HCT116 (cell line): Measurements from ENCODE around the gene MAOB. TPM values are rescaled to one million over a fixed set of nuclear protein-coding genes. Genes with fewer than 3 reads are reported as not detected.

Source experiments
- ATAC-seq: fragments of 200-7000 bp; cut with Tn5 transposase; 2 replicates; pipeline ENCODE4 v1.9.1; 2020; ENCODE audit warnings: mild to moderate bottlenecking, moderate library complexity
- BruUV-seq: library from RNA; stranded (reverse); fragments of 400-500 nt; replicated peaks from 2 replicates; lab custom pipeline; 2021; lab: Mats Ljungman, UMichigan
- CTCF ChIA-PET: fragments of 300-600 bp; sonication (Branson Sonifier 250); formaldehyde crosslinking; loops from one replicate; lab custom pipeline; 2021; ENCODE audit warnings: antibody characterized with exemption; lab: Charles Lee
- POLR2A ChIA-PET: fragments of 300-600, 350-600 bp; sonication (Branson Sonifier 250); formaldehyde crosslinking; loops from one replicate; lab custom pipeline; 2021; ENCODE audit warnings: antibody characterized with exemption; lab: Charles Lee
- RAD21 ChIA-PET, 2 experiments: fragments of 300-600 bp; sonication (Branson Sonifier 250); formaldehyde crosslinking; loops; one replicate each; lab custom pipeline; 2023; ENCODE audit warnings: low total read pairs in 2 of 2; ENCODE audit not compliant: uncharacterized antibody in 2 of 2, unreplicated experiment in 2 of 2, low non-redundant PET in 1 of 2; lab: Charles Lee
- DNase-seq: peaks from one replicate; pipeline ENCODE4 v3.0.0-alpha.2; 2010; ENCODE audit warnings: low read depth, low spot score
- H2AFZ ChIP-seq: fragments of 200-600 bp; shearing (Covaris generic), sonication (generic); 2 replicates; pipeline ENCODE4 v1.6.1; 2017; ENCODE audit warnings: low read depth, mixed run types, mixed read lengths, antibody characterized with exemption, low read length; ENCODE audit not compliant: poor library complexity, severe bottlenecking
- H3K27ac ChIP-seq: 2 replicates; pipeline ENCODE4 v1.5.1; 2012; ENCODE audit warnings: low read depth, low read length
- H3K27me3 ChIP-seq: fragments of 200-600 bp; sonication (generic); 2 replicates; pipeline ENCODE4 v1.6.1; 2016; ENCODE audit warnings: mixed run types, low read length, mixed read lengths; ENCODE audit not compliant: insufficient read depth
- H3K36me3 ChIP-seq, 2 experiments: fragments of 200-500 bp in 1 of 2; fragments of 200-600 bp in 1 of 2; sonication (Bioruptor generic) in 1 of 2; sonication (generic) in 1 of 2; 2 replicates each; pipeline versions ENCODE4 v1.5.1 to v1.6.1; 2014 to 2016; ENCODE audit warnings: low read length in 2 of 2, inconsistent platforms in 1 of 2, mixed read lengths in 1 of 2, mixed run types in 1 of 2; ENCODE audit not compliant: insufficient read depth in 2 of 2, control insufficient read depth in 1 of 2
- H3K4me1 ChIP-seq, 2 experiments: fragments of 200-600 bp in 1 of 2; sonication (generic) in 1 of 2; 2 replicates each; pipeline versions ENCODE4 v1.5.1 to v1.6.1; 2012 to 2017; ENCODE audit warnings: low read length in 2 of 2, inconsistent platforms in 1 of 2, mild to moderate bottlenecking in 1 of 2, mixed read lengths in 1 of 2, mixed run types in 1 of 2, moderate library complexity in 1 of 2; ENCODE audit not compliant: insufficient read depth in 2 of 2, control insufficient read depth in 1 of 2
- H3K4me2 ChIP-seq: fragments of 200-600 bp; sonication (generic); 2 replicates; pipeline ENCODE4 v1.6.1; 2017; ENCODE audit warnings: mixed run types, low read length, mixed read lengths
- H3K4me3 ChIP-seq, 2 experiments: fragments of 200-600 bp in 1 of 2; sonication (generic) in 1 of 2; replicated peaks in 1 of 2; 2 replicates each; pipeline ENCODE4 v1.5.1; 2011 to 2016; ENCODE audit warnings: low read length in 2 of 2, control low read depth in 1 of 2, low read depth in 1 of 2, mild to moderate bottlenecking in 1 of 2, mixed read lengths in 1 of 2, mixed run types in 1 of 2
- H3K79me2 ChIP-seq: fragments of 200-600 bp; sonication (generic); 2 replicates; pipeline ENCODE4 v1.6.1; 2017; ENCODE audit warnings: mild to moderate bottlenecking, mixed run types, low read length, moderate library complexity, mixed read lengths; ENCODE audit not compliant: insufficient read depth
- H3K9ac ChIP-seq: fragments of 200-600 bp; sonication (generic); 2 replicates; pipeline ENCODE4 v1.6.1; 2016; ENCODE audit warnings: low read length, mixed read lengths
- H3K9me2 ChIP-seq: fragments of 200-600 bp; sonication (generic), shearing (Covaris generic); 2 replicates; pipeline ENCODE4 v1.6.1; 2017; ENCODE audit warnings: mixed run types, mild to moderate bottlenecking, moderate library complexity; ENCODE audit not compliant: insufficient read depth
- H3K9me3 ChIP-seq, 2 experiments: fragments of 200-500 bp in 1 of 2; fragments of 200-600 bp in 1 of 2; sonication (Bioruptor generic) in 1 of 2; sonication (generic) in 1 of 2; 2 replicates each; pipeline ENCODE4 v1.6.1; 2014 to 2017; ENCODE audit warnings: low read length in 2 of 2, mixed read lengths in 2 of 2, inconsistent platforms in 1 of 2, low read depth in 1 of 2, mild to moderate bottlenecking in 1 of 2, mixed run types in 1 of 2, moderate library complexity in 1 of 2; ENCODE audit not compliant: control insufficient read depth in 1 of 2, insufficient read depth in 1 of 2
- H4K20me1 ChIP-seq: fragments of 200-600 bp; sonication (generic), shearing (Covaris generic); 2 replicates; pipeline ENCODE4 v1.6.1; 2017; ENCODE audit warnings: mixed run types, mild to moderate bottlenecking, moderate library complexity; ENCODE audit not compliant: insufficient read depth
- ATF3 ChIP-seq: IDR thresholded peaks from 2 replicates; pipeline ENCODE4 v1.6.1; 2012
- CBX3 ChIP-seq: IDR thresholded peaks from 2 replicates; pipeline ENCODE4 v1.6.1; 2012; ENCODE audit warnings: low read depth
- CTCF ChIP-seq, 3 experiments: fragments of 200-600 bp in 1 of 3; sonication (generic) in 1 of 3; IDR thresholded peaks in 2 of 3; conservative IDR thresholded peaks in 1 of 3; 2 replicates each; pipeline ENCODE4 v1.5.1; 2012 to 2017; ENCODE audit warnings: low read depth in 2 of 3, low read length in 2 of 3, antibody characterized with exemption in 1 of 3, borderline replicate concordance in 1 of 3, control low read depth in 1 of 3, mild to moderate bottlenecking in 1 of 3, mixed read lengths in 1 of 3, mixed run types in 1 of 3, moderate library complexity in 1 of 3; ENCODE audit not compliant: insufficient read depth in 1 of 3
- EGR1 ChIP-seq: IDR thresholded peaks from 2 replicates; pipeline ENCODE4 v1.6.1; 2012; ENCODE audit warnings: low read depth
- ELF1 ChIP-seq: IDR thresholded peaks from 2 replicates; pipeline ENCODE4 v1.6.1; 2012; ENCODE audit warnings: low read depth, borderline replicate concordance
- EZH2 ChIP-seq: fragments of 200-600 bp; sonication (generic); IDR thresholded peaks from 2 replicates; pipeline ENCODE4 v1.6.1; 2017; ENCODE audit warnings: antibody characterized with exemption, mixed run types
- EZH2phosphoT487 ChIP-seq: fragments of 200-600 bp; IDR thresholded peaks from 2 replicates; pipeline ENCODE4 v1.6.1; 2018; ENCODE audit warnings: antibody characterized with exemption, borderline replicate concordance
- FOSL1 ChIP-seq: IDR thresholded peaks from 2 replicates; pipeline ENCODE4 v1.6.1; 2012; ENCODE audit warnings: low read depth
- JUND ChIP-seq: IDR thresholded peaks from 2 replicates; pipeline ENCODE4 v1.6.1; 2012
- MAX ChIP-seq: IDR thresholded peaks from 2 replicates; pipeline ENCODE4 v1.6.1; 2012
- POLR2A ChIP-seq: IDR thresholded peaks from 2 replicates; pipeline ENCODE4 v1.7.0; 2011; ENCODE audit warnings: borderline replicate concordance; ENCODE audit not compliant: insufficient read depth, insufficient read length; ENCODE audit errors: extremely low read depth
- POLR2AphosphoS5 ChIP-seq: IDR thresholded peaks from 2 replicates; pipeline ENCODE4 v1.6.1; 2011; ENCODE audit warnings: mild to moderate bottlenecking, low read depth, low read length, moderate library complexity
- RAD21 ChIP-seq: IDR thresholded peaks from 2 replicates; pipeline ENCODE4 v1.6.1; 2012; ENCODE audit warnings: low read depth, mild to moderate bottlenecking
- REST ChIP-seq: IDR thresholded peaks from 2 replicates; pipeline ENCODE4 v1.6.1; 2012; ENCODE audit warnings: low read depth
- SIN3A ChIP-seq: IDR thresholded peaks from 2 replicates; pipeline ENCODE4 v1.6.1; 2012; ENCODE audit warnings: low read depth
- SP1 ChIP-seq: IDR thresholded peaks from 2 replicates; pipeline ENCODE4 v1.6.1; 2012; ENCODE audit warnings: low read depth
- SRF ChIP-seq: IDR thresholded peaks from 2 replicates; pipeline ENCODE4 v1.6.1; 2012; ENCODE audit warnings: low read depth
- TCF7L2 ChIP-seq: IDR thresholded peaks from 2 replicates; pipeline ENCODE4 v1.7.0; 2011; ENCODE audit warnings: borderline replicate concordance, inconsistent platforms; ENCODE audit not compliant: insufficient read depth, insufficient read length; ENCODE audit errors: extremely low read depth
- YY1 ChIP-seq: IDR thresholded peaks from 2 replicates; pipeline ENCODE4 v1.6.1; 2011; ENCODE audit warnings: low read length, low read depth, moderate library complexity, mild to moderate bottlenecking; ENCODE audit not compliant: insufficient replicate concordance; ENCODE audit errors: extremely low read depth
- ZBTB33 ChIP-seq: IDR thresholded peaks from 2 replicates; pipeline ENCODE4 v1.6.1; 2011; ENCODE audit warnings: mild to moderate bottlenecking, low read length, moderate library complexity; ENCODE audit not compliant: insufficient replicate concordance; ENCODE audit errors: extremely low read depth
- ZFX ChIP-seq: fragments of 450-650 bp; IDR thresholded peaks from 2 replicates; pipeline ENCODE4 v1.6.1; 2017
- ZNF274 ChIP-seq: fragments of 200-500 bp; sonication (Bioruptor generic); IDR thresholded peaks from 2 replicates; pipeline ENCODE4 v1.6.1; 2014; ENCODE audit warnings: mild to moderate bottlenecking, low read depth, low read length, inconsistent platforms
- intact Hi-C: fragments of 100-400 bp; cut with micrococcal nuclease; formaldehyde crosslinking; loops from 2 replicates; pipeline ENCODE4 v1.10.0; 2022
- total RNA-seq: library from RNA; stranded (reverse); gene quantifications from one replicate; pipeline ENCODE4 v1.2.1, GENCODE V29; 2021; ENCODE audit not compliant: unreplicated experiment

Gene MAOB
- total RNA-seq, 1 experiment from 2014 or later, result 28.2 TPM

GRCh38 chrX:43861750-43862149 lies 20.5 kb downstream of the MAOB start:
- peak; percentile 72 for ATAC-seq
- Histone ChIP-seq H2AFZ (peak overlapping the region; percentile 45), H3K4me1 (peaks cover 16 to 32% of the 10 kb centered on the region in 2 experiments; a peak in 3 of 4 replicates), H3K36me3 (no peaks in the 10 kb centered on the region), H3K9me3 (no peaks in the 10 kb centered on the region), H3K27me3 (no peaks in the 10 kb centered on the region), H3K4me2 (peak overlapping the region; percentile 74), H3K27ac (peak overlapping the region; percentile 49; the same call in 1 of the 2 replicates), H3K79me2 (no peaks in the 10 kb centered on the region), H3K9me2 (no peaks in the 10 kb centered on the region), H3K9ac (peak overlapping the region; percentile 38), H3K4me3 (peak overlapping the region; percentile 8 to 27; a peak in 3 of 4 replicates), H4K20me1 (no peaks in the 10 kb centered on the region)
- ChIA-PET POLR2A (no interaction called here), RAD21 (no interaction called here), CTCF (no interaction called here)
- DNase-seq, result peak; percentile 42
- BruUV-seq, result no TSS peak
- intact Hi-C loops, result no loop called here
- TF ChIP-seq SP1 (peak; percentile 32; the same call in 1 of the 2 replicates), EZH2phosphoT487 (no peak), JUND (peak; percentile 34; the same call in 1 of the 2 replicates), ZBTB33 (no peak), ATF3 (no peak), REST (no peak), YY1 (no peak), MAX (no peak), CTCF (IDR thresholded peaks at IDR 0.05 in 2 of 3, conservative IDR thresholded peaks at IDR 0.05 in 1 of 3; ENCODE audit: borderline replicate concordance in 1 of 3, insufficient read depth in 1 of 3, low read depth in 2 of 3, low read length in 2 of 3) (no peak), ZNF274 (no peak), EZH2 (no peak), RAD21 (no peak), SIN3A (no peak), EGR1 (no peak), TCF7L2 (no peak), CBX3 (peak; percentile 33; the same call in 1 of the 2 replicates), SRF (no peak), FOSL1 (peak; percentile 39), POLR2A (no peak), ELF1 (no peak), ZFX (no peak), POLR2AphosphoS5 (no peak)
